ENCODE data around the gene GADL1.

GADL1 gene

DNA sequence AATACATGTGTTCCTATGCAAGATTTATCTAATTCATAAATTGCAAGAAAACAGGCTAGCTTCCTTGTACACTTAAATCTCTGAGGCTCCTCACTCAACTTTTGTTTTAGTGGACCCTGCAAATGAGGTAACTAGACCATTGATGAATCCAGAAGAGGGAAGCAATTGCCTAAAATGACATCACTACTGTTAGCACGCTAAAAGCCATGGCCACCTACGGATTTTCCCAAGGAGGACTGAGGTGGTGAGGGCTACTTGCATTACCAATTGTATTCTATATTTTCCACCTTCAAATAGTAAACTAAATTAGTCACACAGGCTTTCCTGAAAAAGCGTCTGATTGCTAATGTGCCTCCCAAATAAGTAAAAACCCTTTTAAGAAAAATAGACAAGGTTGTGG, 140.7 kb downstream of the GADL1 start:
- DNase-seq = no peak

GRCh38 chr3:30752970-30753369, 141.5 kb downstream of the GADL1 start:
- peak; percentile 74 for DNase-seq

GRCh38 chr3:30752491-30752890, 142.0 kb downstream of the GADL1 start:
- DNase-seq = no peak

GRCh38 chr3:30751610-30752299, 142.7 kb downstream of the GADL1 start:
- DNase-seq = peak; percentile 54

- no peak for DNase-seq
Observed at GRCh38 chr3:30750967-30751366, 143.5 kb downstream of the GADL1 start.

- DNase-seq = no peak
Observed at GRCh38 chr3:30749230-30749629, 145.2 kb downstream of the GADL1 start.

GRCh38 chr3:30747771-30748281, 146.6 kb downstream of the GADL1 start:
- peak; percentile 49 for DNase-seq

DNA sequence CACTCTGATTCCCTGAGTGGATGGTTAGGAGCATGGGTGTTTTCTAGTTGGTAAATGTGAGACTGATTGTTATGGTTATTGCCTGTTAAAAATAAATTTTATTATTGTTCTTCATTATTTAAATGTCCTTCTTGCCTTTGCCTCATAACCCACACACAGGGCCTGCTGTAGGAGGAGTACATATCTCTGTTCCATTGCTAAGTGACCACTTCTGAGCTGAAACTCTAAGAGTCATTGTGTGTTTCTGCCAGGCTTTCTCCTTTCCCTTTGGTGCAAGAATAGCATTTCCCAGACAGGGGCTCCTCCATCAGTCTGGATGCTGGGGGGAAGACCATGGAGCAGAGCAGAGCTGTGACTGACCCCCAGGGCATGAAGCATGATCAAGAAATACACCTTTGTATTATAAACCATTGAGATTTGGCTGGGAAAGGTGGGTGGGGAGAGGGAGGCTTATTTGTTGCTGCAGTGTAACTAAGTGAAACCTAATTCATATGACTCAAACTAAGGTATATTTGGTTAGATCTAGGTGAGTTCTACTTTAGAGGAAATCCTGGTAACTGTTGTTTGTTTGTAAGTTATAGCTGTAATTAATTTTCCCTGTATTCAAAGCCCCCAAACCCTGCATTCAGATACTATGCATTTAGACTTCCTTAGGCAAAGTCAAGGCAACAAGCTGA, 150.7 kb downstream of the GADL1 start:
- no peak for DNase-seq

DNA sequence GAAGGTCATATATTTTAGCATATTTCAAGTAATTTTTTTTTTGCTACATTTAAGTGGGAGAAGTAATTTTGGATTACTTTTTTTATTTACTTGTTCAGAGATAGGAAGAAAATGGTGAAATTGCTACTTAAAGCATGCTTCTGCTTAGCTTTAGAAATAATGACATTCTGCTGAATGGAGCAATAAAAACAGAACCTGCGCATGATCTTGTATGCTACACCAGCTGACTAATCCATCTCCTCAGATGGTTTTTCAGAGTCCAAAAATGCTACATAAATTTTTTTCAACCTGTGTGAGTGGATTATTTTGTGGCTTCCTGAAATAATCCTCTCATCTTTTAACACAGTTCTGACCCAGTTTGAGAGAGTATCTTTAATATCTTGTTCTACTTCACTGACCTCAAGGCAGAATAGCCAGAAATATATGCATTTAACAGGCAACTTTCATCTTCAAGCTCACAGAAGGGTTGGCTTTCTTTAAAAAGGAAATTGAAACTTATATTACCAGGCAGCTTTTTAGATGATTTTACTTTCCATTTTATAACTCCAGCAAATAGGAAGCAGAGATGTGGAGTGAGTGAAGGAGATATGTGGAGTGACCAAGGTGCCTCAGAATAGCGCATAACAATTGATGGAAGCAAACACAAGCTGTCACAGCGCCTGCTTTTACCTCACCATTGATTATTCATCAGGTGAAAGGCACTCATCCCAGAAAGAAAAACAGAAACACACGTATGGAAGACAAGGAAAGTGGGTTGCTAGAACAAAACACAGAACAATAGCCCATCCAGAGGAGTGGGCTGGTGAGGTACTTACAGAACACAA, 151.5 kb downstream of the GADL1 start:
- DNase-seq = no peak

- DNase-seq = no peak
Observed at GRCh38 chr3:30741889-30742288, 152.6 kb downstream of the GADL1 start.

DNA sequence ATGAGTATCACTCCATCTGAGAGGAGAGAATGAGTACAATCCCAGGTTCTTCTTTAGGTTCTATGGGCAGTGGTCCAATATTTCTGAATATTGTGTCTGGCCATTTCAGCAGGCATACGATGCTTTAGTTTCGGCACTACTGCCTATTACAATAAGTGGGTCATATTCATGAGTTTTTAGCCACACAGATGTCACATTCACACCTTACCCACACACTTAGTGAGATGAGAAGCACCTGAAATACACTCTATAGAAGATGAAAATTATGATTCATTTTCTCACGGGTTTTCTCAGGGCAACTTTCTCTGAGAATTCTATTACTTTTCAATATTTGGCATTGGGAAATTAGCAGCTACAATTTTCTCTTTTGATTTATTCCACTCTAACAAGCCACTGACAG, 155.9 kb downstream of the GADL1 start:
- no peak for DNase-seq

- DNase-seq = no peak
Observed at GRCh38 chr3:30737743-30738499, 156.5 kb downstream of the GADL1 start.

- DNase-seq = no peak
Observed at GRCh38 chr3:30733696-30734095, 160.8 kb downstream of the GADL1 start.

DNA sequence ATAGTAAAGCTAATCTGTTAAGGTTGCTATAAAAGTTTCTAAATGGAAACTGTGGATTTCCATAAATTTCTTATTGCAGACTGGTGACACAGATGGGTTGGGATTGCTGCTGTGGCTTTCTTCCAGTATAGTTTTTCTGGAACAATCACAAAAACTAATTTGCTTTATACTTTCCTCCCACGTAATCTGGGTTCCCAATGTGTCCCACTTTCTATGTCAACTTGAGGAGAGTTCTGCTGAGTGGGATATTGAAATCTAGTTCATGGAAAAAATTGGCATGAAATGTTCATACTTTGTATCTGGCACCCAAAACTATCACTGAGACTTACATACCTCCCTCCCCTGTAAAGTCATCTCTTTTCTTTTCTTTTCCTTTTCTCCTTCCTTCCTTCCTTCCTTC, 161.3 kb downstream of the GADL1 start:
- no peak for DNase-seq

DNA sequence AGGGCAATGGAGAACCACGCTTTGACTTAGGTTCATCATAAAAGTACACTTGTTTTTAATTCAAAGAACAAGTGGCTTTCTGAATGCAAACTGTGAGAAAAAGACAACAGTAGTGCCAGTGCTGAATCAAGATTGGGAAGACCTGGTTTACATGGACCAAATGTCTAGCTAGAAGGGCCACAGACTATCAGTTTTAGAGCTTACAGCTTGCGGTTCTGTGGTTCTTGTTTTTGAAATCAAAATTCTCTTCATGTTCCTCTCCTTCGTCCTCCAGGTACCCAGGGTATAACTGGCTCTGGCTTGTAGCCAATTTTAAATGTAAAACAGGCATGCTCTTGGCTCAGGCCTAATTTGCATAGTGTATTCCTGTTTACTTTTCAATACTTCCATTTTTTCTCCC, 163.5 kb downstream of the GADL1 start:
- no peak for DNase-seq

- no peak for DNase-seq
Observed at GRCh38 chr3:30729936-30730335, 164.5 kb downstream of the GADL1 start.

DNA sequence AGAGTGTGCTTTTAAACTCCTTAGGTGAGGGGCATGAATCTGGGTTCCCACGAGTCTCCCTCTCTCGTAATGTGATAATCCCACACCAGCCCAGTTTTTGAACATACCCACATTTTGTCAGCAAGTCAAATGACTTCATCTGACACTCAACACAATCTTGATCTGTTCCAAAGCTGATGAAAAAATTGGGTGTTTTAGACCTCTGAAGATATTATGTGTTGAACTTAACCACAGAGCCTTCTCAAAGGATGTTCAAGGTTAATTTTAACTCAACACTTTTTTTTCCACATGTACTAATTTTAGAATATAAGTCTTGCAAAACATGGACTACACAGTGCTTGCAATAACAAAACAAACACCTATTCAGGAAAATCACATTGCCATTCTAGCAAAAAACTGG, 164.9 kb downstream of the GADL1 start:
- DNase-seq = no peak

GRCh38 chr3:30728143-30728542, 166.3 kb downstream of the GADL1 start:
- DNase-seq = no peak

- DNase-seq = no peak
Observed at GRCh38 chr3:30724863-30725262, 169.6 kb downstream of the GADL1 start.

DNA sequence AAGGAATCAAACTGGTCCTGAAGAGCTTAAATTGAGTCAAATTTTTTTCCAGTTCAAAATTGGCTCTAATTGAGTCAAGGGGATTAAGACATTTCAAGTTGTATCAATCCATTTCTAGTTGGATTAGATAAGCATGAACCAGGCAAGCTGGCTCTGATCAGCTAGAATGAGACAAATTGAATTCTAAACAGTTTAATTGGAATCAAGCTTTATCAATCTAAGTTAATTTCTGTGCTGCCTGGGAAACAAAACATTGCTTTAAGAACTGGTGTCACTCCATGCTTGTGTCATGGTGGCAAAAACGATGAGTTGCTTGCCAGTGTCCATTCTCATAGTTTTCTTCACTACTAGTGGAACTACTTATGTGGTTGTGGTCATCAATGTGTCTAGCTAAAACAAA, 171.2 kb downstream of the GADL1 start:
- DNase-seq = no peak

DNA sequence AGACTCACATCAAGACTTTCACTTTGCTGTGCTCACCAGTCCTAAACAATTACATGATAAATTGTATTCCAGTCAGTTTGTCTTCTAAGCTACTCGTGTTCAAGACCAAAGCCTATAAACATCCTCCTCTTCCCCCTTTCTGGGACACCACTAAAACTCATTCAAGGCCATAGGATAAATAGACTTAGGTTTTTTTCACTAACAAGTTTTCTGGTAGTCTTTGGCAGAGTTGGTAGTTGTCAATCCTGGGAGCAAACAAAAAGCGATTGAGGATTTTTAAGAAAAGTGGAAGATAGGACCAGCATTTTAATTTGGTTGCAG, 173.2 kb downstream of the GADL1 start:
- no peak for DNase-seq

DNA sequence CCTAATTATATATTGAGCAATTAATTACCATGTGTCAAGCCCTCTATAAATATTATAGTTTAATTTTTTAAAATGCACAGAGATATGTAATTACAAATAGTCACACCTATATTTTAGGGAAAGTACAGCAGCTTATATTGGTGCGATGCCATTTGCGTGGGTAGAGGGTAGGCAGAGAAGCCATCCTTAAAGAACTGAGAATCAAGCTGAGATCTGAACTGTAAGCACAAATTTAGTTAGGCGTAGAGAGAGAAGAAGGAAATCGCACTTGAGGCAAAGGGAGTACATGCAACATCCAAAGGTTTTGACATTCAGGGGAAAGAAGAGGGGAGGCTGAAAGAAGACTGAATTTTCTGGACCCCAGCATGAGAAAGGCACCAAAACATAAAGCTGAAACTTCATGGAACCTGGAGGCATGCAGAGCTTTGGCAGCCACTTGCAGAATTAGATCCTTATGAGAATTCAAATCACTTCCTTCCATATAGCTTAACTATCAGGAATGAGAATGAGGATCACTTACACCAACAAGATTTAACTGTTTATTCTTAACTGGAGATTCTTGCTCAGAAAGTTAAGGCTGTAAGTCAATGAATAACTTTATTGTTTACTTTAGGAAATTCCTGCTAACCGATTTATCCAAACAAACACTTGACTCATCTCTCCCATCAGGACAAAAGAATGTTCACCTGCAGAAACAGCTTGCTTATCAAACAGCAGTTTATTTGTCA, 173.7 kb downstream of the GADL1 start:
- peak; percentile 56 for DNase-seq

Measured in fibroblast of skin of right quadriceps (primary cell).